Muscle of arm (tissue), 12 donors: ENCODE data around the gene ZHX3. TPM values are rescaled to one million over a fixed set of nuclear protein-coding genes. Genes with fewer than 3 reads are reported as not detected.

Experiments
- DNase-seq: peaks from one replicate; pipeline ENCODE4 v3.0.0-alpha.2; 2013
- polyA plus RNA-seq, 12 donors: library from polyadenylated mRNA; unstranded; fragments of 120-200 nt; gene quantifications; one replicate each; pipeline ENCODE4 v1.2.1, GENCODE V29; 2013; ENCODE audit not compliant: insufficient read length in 12 of 12

The ZHX3 gene
- polyA plus RNA-seq, 12 donors = 7.4 to 17.2 (median 10.9) TPM; not detected in 1

GRCh38 chr20:41300383-41300782, 17.1 kb downstream of the ZHX3 start:
- no peak for DNase-seq

DNA sequence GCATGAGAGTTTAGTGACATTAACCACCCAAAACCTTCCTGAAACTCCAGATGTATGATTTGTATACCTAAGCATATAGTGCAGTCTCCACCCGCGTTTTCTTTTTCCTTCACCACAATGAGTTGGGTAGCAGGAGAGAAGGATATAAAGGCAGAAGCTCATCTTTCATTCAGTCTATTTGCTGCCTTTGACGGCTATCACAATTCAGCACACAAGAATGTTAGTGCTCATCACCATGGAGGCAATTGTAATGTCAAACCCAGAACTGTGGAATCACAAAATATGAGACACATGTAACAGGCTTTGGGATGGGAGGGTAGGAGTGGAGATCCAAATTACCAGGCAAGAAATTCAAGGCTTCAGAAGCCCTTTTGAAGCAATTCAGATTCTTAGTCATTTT, 17.6 kb downstream of the ZHX3 start:
- DNase-seq = no peak

- DNase-seq = no peak
Observed at GRCh38 chr20:41293269-41294037, 24.1 kb downstream of the ZHX3 start.

- no peak for DNase-seq
Observed at GRCh38 chr20:41290804-41291389, 26.6 kb downstream of the ZHX3 start.

DNA sequence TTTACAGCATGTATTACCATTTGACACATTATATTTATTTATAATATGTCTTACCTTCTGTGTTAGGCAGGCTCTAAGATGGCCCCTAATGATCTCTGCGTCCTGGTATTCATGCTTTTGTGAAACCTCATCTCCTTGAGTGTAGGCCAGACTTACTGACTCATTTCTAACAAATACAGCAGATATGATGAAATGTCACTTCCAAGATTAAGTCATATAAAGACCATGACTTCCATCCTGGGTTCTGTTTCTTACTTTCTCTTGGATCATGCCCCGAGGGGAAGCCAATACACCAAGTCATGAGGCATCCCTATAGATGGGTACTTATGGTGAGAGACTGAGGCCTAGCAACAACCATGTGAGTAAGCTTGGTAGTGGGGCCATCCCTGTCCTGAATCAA, 30.2 kb downstream of the ZHX3 start:
- DNase-seq = no peak

DNA sequence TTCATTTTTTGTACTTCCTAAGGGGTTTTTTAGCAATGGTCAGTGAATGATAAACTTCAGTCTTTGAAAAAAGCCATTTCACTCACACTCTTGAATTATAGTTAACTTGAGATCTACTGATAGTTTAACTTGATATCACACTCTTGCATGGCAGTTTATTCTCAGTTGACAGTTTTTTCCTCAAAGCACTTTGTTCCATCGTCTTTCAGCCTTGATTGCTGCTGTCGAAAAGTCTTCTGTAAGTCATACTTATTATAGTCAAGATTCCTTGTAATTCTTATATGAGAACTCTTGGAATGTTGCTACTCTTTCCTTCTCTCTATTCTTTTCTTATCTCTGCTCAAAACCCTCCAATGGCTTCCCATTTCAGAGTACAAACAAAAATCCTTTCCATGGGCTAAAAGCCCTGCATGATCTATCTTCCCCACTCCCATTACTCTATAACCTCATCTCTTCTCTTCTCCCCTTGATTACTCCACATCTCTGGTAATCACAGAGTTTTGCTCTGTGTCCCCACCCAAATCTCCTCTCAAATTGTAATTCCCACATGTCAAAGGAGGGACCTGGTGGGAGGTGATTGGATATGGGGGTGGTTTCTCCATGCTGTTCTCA, 31.2 kb downstream of the ZHX3 start:
- no peak for DNase-seq

- DNase-seq = no peak
Observed at GRCh38 chr20:41279546-41280225, 37.8 kb downstream of the ZHX3 start.

GRCh38 chr20:41278936-41279335, 38.6 kb downstream of the ZHX3 start:
- no peak for DNase-seq

- no peak for DNase-seq
Observed at GRCh38 chr20:41277049-41277448, 40.5 kb downstream of the ZHX3 start.

- no peak for DNase-seq
Observed at GRCh38 chr20:41276317-41276751, 41.2 kb downstream of the ZHX3 start.

DNA sequence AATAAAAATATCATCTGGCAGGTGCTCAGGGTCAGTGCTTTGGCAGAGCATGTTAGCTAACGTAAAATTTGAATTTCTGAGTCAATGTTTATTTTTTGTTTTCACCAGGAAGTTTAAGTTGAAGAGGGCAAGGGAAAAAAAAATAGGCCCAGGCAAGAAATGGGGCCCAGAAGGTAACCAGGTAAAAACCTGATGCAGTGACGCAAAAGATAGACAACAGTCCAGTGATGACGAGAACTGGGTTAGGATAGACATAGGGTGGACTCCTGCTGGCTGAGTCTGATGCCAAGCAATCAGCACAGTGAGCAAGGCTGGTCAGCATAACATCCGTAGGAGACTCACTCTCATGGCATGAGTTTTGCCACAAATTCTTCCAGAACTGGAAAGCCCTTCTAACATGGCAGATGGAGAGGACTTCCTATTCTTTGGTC, 42.2 kb downstream of the ZHX3 start:
- DNase-seq = no peak

- no peak for DNase-seq
Observed at GRCh38 chr20:41274152-41274551, 43.4 kb downstream of the ZHX3 start.

GRCh38 chr20:41273445-41273844, 44.1 kb downstream of the ZHX3 start:
- no peak for DNase-seq

DNA sequence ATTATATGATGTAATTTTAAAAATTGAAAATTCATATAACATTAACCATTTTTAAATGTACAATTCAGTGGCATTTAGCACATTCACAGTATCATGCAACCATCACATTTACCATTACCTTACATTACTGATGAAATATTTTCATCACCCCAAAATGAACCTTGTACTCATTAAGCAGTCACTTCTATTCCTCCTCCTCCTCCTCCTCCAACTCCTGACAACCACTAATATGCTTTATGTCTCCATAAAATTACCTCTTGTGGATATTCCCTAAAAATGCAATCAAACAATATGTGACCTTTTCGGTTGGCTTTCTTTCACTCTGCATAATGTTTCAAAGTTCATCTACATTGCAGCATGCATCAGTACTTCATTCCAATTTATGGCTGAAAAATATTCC, 45.2 kb downstream of the ZHX3 start:
- no peak for DNase-seq

DNA sequence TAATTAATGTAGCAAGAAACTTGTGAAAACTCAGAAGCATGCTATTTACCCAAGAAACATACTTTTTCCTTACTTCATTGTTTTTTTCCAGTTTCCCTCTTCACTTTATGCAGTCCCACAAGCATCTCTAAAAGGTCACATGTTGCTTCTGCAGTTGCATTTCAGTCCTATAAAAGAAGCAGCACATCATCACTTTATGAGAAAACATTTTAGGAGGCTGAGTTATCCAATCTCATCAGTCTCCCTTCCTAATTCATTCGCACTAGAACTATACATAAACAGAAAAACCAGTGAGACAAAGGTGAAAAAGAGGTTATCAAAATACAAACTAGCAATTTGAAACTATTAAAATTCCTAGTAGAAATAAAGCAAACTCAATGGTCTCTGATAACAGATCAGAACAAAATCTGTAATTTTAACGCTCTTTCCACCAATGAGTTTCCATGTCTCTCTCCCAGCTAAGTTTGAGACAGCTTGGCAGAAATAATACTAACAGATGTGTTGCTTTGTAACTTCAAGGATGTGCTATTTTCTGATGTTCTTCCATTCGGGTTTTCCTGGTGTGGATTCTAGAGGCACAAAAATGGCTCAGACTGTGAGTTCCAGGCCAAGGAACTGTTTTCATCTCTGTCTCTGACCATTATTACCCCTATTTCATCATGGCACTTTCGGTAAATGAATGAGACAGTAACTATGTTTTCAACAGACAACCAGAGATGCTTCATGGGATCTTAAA, 48.4 kb downstream of the ZHX3 start:
- no peak for DNase-seq

DNA sequence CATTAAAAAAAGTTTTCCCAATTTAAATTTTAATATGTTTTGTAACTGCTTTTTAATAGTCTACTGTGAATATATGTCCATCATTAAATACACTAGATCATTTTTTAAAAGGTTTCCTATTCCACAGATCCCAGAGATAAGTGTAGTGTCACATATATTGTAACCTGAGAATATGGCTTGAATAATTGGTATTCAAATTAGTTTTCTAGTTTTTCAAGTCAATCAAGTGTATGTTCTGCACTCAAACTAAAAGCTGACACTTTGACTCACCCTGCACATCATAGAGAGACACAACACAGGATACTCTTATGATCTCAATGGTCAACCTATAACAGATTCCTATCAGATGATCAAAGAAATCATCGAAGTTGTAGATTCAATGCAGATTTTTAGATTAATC, 49.1 kb downstream of the ZHX3 start:
- no peak for DNase-seq

DNA sequence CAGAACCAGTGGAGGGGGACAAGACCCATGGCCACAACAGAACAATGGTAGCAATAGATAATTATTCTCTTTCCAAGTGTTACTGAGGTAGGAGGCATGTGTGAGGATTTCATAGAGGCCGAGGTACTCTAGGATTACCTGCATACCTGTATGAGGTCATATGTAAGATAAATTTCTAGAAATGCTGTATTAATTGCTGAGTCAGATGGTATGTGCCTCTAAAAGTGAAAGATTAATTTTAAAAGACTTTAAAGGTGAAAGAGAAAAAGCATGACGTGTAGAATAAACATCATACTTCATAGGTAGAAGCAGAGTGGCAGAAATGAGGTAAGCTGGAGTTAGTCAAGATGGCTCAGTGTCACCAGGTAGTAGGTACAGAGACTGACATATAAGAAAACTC, 51.6 kb downstream of the ZHX3 start:
- DNase-seq = no peak

DNA sequence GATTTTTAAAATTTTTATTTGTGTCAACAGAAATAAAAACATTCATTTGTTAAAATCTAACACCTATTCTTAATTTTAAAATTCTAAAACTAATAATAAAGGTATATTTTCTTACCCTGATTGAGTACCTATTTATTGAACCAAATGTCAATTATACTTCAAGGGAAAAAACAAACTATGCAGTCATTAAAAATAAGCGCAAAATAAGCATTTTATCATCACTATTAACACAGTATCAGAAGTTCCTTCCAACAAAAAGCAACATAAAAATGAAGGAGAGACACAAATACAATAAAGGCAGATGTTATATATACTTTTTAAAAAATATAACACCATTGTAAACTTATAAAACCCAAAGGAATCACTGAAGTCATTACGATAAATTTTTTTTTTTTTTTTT, 52.7 kb downstream of the ZHX3 start:
- DNase-seq = no peak

DNA sequence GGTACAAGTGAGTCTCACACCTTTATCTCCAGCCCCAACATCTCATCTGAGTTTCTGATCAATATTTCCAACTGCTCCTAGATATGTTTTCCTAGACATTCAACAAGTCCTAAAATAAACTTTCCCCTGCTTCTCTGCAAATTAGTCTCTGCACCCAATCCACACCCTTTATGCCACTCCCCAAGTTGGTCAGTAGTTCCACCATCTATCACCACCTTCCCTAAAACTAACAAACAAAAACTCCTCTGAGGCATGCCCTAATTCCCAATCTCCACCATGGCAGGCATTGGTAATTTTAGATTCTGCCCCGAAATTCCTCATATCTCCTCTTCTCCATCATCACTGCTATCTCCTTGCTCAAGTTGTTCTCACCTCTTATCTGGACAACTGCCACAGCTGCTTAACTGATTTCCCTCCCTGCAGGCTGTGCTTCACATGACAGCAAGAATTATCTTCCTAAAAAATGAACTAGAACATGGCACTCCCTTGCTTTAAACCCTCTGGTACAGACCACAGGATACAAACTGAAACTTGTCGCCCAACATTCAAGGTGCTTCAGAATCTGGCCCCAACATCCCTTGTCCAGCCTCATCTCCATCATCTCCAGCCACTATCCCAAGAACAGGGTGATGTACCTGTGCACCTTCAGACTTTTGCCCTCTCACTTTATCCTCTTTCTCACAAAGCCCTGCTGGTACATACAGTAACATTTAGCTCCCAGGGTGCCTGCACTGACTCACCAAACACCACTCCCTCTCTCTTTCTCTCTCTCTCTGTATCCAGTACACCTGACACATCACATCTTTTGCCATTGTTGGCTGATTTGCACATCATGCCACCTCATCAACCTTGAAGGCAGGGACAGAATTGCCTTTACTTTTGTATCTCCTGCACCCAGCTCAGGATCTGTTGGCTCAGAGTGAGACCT, 55.5 kb downstream of the ZHX3 start:
- DNase-seq = no peak

DNA sequence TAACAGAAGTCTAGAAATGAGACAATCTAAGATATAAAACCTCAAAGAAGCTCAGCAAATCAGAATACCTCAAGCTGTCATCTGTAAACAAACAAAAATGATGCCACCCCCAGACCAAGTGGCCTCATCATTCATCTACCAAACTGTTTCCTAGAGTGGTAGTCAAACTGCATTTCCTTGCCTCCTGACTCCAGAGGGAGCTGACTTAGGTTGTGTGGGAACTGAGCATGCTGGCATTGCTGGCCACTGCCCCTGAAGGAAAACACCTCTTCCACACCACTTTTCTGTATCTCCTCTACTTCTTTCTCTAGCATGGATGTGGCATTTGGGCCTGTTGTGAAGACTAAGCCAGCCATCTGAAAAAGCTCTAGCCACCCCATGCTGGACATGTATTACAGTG, 56.3 kb downstream of the ZHX3 start:
- no peak for DNase-seq

GRCh38 chr20:41260734-41261220, 56.8 kb downstream of the ZHX3 start:
- DNase-seq = no peak
